Astrocyte (in vitro differentiated cells and primary cell): ENCODE measurements around the gene SCAPER. TPM values are rescaled to one million over a fixed set of nuclear protein-coding genes. Genes with fewer than 3 reads are reported as not detected.

Source experiments
- DNase-seq: peaks from one replicate; pipeline ENCODE4 v3.0.0-alpha.2; 2010; ENCODE audit warnings: low read depth
- FAIRE-seq: peaks from 2 replicates; lab custom pipeline; 2011; peaks lifted over from hg19 to GRCh38; lab: Jason Lieb, UNC
- H2AFZ ChIP-seq: 2 replicates; pipeline ENCODE4 v1.6.0; 2012; ENCODE audit warnings: low read depth, low read length, inconsistent platforms
- H3K27ac ChIP-seq: 2 replicates; pipeline ENCODE4 v1.5.1; 2011; ENCODE audit warnings: low read depth, low read length, inconsistent platforms
- H3K27me3 ChIP-seq: 2 replicates; pipeline ENCODE4 v1.6.0; 2011; ENCODE audit warnings: low read length, inconsistent platforms; ENCODE audit not compliant: insufficient read depth
- H3K36me3 ChIP-seq: 2 replicates; pipeline ENCODE4 v1.5.1; 2011; ENCODE audit warnings: low read length, inconsistent platforms; ENCODE audit not compliant: insufficient read depth
- H3K4me1 ChIP-seq: 2 replicates; pipeline ENCODE4 v1.5.1; 2011; ENCODE audit warnings: low read length, inconsistent platforms; ENCODE audit not compliant: insufficient read depth
- H3K4me2 ChIP-seq: 2 replicates; pipeline ENCODE4 v1.6.0; 2012; ENCODE audit warnings: low read length, inconsistent platforms
- H3K4me3 ChIP-seq: 2 replicates; pipeline ENCODE4 v1.5.1; 2011; ENCODE audit warnings: low read depth, mild to moderate bottlenecking, low read length, inconsistent platforms; ENCODE audit not compliant: insufficient read depth
- H3K79me2 ChIP-seq: 2 replicates; pipeline ENCODE4 v1.6.0; 2012; ENCODE audit warnings: mild to moderate bottlenecking, low read length, inconsistent platforms; ENCODE audit not compliant: insufficient read depth
- H3K9ac ChIP-seq: 2 replicates; pipeline ENCODE4 v1.6.0; 2012; ENCODE audit warnings: mild to moderate bottlenecking, low read length, inconsistent platforms
- H3K9me3 ChIP-seq: 2 replicates; pipeline ENCODE4 v1.5.1; 2012; ENCODE audit warnings: low read depth, mild to moderate bottlenecking, low read length, inconsistent platforms; ENCODE audit not compliant: insufficient read depth
- H4K20me1 ChIP-seq: 2 replicates; pipeline ENCODE4 v1.6.0; 2012; ENCODE audit warnings: low read length, inconsistent platforms; ENCODE audit not compliant: insufficient read depth
- H3K27ac Mint-ChIP-seq: one replicate; pipeline ENCODE4 v1.8.0; 2021; ENCODE audit warnings: mild to moderate bottlenecking, mixed read lengths; ENCODE audit not compliant: unreplicated experiment
- H3K27me3 Mint-ChIP-seq: one replicate; pipeline ENCODE4 v1.8.0; 2021; ENCODE audit warnings: low read depth, mixed read lengths; ENCODE audit not compliant: unreplicated experiment
- H3K36me3 Mint-ChIP-seq: one replicate; pipeline ENCODE4 v1.8.0; 2021; ENCODE audit warnings: low read depth, mixed read lengths; ENCODE audit not compliant: unreplicated experiment
- H3K4me1 Mint-ChIP-seq: one replicate; pipeline ENCODE4 v1.8.0; 2021; ENCODE audit warnings: low read depth, mixed read lengths; ENCODE audit not compliant: unreplicated experiment
- H3K4me3 Mint-ChIP-seq: one replicate; pipeline ENCODE4 v1.8.0; 2021; ENCODE audit warnings: mild to moderate bottlenecking, moderate library complexity, mixed read lengths; ENCODE audit not compliant: unreplicated experiment
- H3K9me3 Mint-ChIP-seq: one replicate; pipeline ENCODE4 v1.8.0; 2021; ENCODE audit warnings: mild to moderate bottlenecking, mixed read lengths; ENCODE audit not compliant: unreplicated experiment
- EZH2 ChIP-seq: IDR thresholded peaks from 2 replicates; pipeline ENCODE4 v1.6.1; 2012; ENCODE audit warnings: mild to moderate bottlenecking, low read length, inconsistent platforms; ENCODE audit not compliant: insufficient read depth
- total RNA-seq: library from RNA; stranded (reverse); gene quantifications from 2 replicates; pipeline ENCODE4 v1.2.1, GENCODE V29; 2021
- TF ChIP-seq, protein P1 (sequence below): IDR thresholded peaks from 2 replicates; pipeline ENCODE4 v1.5.1; 2011; ENCODE audit warnings: low read depth, mild to moderate bottlenecking, inconsistent platforms, low read length, moderate library complexity; ENCODE audit not compliant: insufficient read depth

Gene SCAPER
- total RNA-seq, 1 donor from 2014 or later: 8.6 TPM

DNA sequence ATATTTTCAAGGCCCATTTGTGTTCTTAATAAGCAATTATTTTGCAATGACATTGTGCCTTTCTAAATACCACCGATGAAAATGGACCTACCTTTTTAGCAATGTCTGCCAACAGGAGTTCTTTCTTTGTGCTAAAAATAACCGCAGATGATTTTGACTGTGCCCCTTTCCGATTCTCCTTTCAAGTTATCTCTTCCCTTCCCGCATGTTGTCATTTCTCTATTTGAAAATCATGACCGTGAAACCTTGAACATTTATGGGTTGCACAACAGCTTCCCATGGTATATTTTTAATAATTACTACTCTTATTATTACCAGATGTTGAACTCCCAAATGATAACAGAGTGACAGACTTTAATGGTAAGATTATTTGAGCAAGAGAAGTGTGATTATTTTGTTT, 583.5 kb downstream of the SCAPER start:
- peaks cover 49% of the 10 kb centered on the region for H3K27me3 ChIP-seq
- no peaks in the 10 kb centered on the region for H3K9me3 Mint-ChIP-seq
- no peak overlapping the region for H3K27ac Mint-ChIP-seq
- H3K79me2 ChIP-seq: no peaks in the 10 kb centered on the region
- H3K4me2 ChIP-seq: no peak overlapping the region
- no peaks in the 10 kb centered on the region for H3K36me3 Mint-ChIP-seq
- H3K4me1 Mint-ChIP-seq: no peaks in the 10 kb centered on the region
- H3K4me3 Mint-ChIP-seq: no peak overlapping the region
- H3K9ac ChIP-seq: no peak overlapping the region
- FAIRE-seq (no peak), DNase-seq (no peak)
- H3K4me1 ChIP-seq: no peaks in the 10 kb centered on the region
- H3K4me3 ChIP-seq: no peak overlapping the region
- no peaks in the 10 kb centered on the region for H4K20me1 ChIP-seq
- H3K36me3 ChIP-seq: no peaks in the 10 kb centered on the region
- H3K27me3 Mint-ChIP-seq: peaks cover 16% of the 10 kb centered on the region
- H3K27ac ChIP-seq: no peak overlapping the region
- H3K9me3 ChIP-seq: no peaks in the 10 kb centered on the region
- no peak for TF ChIP-seq EZH2
- TF ChIP-seq, protein P1, sequence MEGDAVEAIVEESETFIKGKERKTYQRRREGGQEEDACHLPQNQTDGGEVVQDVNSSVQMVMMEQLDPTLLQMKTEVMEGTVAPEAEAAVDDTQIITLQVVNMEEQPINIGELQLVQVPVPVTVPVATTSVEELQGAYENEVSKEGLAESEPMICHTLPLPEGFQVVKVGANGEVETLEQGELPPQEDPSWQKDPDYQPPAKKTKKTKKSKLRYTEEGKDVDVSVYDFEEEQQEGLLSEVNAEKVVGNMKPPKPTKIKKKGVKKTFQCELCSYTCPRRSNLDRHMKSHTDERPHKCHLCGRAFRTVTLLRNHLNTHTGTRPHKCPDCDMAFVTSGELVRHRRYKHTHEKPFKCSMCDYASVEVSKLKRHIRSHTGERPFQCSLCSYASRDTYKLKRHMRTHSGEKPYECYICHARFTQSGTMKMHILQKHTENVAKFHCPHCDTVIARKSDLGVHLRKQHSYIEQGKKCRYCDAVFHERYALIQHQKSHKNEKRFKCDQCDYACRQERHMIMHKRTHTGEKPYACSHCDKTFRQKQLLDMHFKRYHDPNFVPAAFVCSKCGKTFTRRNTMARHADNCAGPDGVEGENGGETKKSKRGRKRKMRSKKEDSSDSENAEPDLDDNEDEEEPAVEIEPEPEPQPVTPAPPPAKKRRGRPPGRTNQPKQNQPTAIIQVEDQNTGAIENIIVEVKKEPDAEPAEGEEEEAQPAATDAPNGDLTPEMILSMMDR: no peak
- no peak overlapping the region for H2AFZ ChIP-seq

DNA sequence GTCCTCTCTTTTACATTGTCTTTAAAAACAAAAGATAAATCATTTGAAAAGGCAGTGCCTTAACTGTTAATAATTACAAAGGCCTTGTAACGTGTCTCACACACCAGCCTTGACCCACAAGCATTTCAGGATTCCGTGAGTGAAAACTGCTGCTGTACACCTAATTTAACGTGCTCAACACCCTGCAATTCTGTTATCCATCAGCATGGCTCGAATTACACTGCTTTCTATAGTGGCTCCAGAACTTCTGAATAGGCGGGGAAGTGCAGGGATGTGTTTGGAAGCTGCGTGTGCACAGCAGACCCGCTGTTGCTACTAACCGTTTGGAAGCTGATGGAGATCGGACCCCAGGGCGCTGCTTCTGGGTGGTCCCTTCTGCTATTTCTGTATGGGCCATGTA, 584.0 kb downstream of the SCAPER start:
- H3K9me3 Mint-ChIP-seq: no peaks in the 10 kb centered on the region
- Histone ChIP-seq H2AFZ (no peak overlapping the region), H3K9ac (no peak overlapping the region), H3K79me2 (no peaks in the 10 kb centered on the region), H3K4me2 (no peak overlapping the region), H3K4me3 (no peak overlapping the region), H3K36me3 (no peaks in the 10 kb centered on the region), H3K27me3 (peaks cover 48% of the 10 kb centered on the region), H3K4me1 (no peaks in the 10 kb centered on the region), H3K9me3 (no peaks in the 10 kb centered on the region), H3K27ac (no peak overlapping the region), H4K20me1 (no peaks in the 10 kb centered on the region)
- no peak overlapping the region for H3K27ac Mint-ChIP-seq
- no peak for FAIRE-seq
- no peaks in the 10 kb centered on the region for H3K4me1 Mint-ChIP-seq
- DNase-seq: no peak
- H3K36me3 Mint-ChIP-seq: no peaks in the 10 kb centered on the region
- H3K4me3 Mint-ChIP-seq: no peak overlapping the region
- no peak for TF ChIP-seq EZH2
- TF ChIP-seq, protein P1: no peak
- peaks cover 16% of the 10 kb centered on the region for H3K27me3 Mint-ChIP-seq

DNA sequence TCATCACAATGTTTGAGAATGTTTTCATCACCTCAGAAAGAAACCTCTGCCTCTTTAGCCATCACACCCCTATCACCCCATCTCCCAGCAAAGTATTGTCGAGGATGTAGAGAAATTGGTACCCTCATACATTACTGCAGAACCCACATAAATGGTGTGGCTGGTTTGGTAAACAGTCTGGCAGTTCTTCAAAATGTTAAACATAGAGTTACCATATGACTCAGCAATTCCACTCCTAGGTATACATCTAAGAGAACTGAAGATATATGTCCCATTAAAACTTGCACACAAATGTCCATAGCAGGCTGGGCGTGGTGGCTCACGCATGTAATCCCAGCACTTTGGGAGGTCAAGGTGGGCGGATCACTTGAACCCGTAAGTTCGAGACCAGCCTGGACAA, 585.1 kb downstream of the SCAPER start:
- Mint-ChIP-seq H3K27ac (no peak overlapping the region), H3K4me1 (no peaks in the 10 kb centered on the region), H3K9me3 (no peaks in the 10 kb centered on the region), H3K4me3 (no peak overlapping the region), H3K27me3 (peaks cover 16% of the 10 kb centered on the region), H3K36me3 (no peaks in the 10 kb centered on the region)
- no peak overlapping the region for H2AFZ ChIP-seq
- FAIRE-seq (no peak), DNase-seq (no peak)
- no peak overlapping the region for H3K9ac ChIP-seq
- no peaks in the 10 kb centered on the region for H3K9me3 ChIP-seq
- no peaks in the 10 kb centered on the region for H4K20me1 ChIP-seq
- no peaks in the 10 kb centered on the region for H3K4me1 ChIP-seq
- no peak overlapping the region for H3K4me2 ChIP-seq
- H3K27ac ChIP-seq: no peak overlapping the region
- H3K4me3 ChIP-seq: no peak overlapping the region
- no peaks in the 10 kb centered on the region for H3K79me2 ChIP-seq
- H3K36me3 ChIP-seq: no peaks in the 10 kb centered on the region
- peaks cover 36% of the 10 kb centered on the region for H3K27me3 ChIP-seq
- no peak for TF ChIP-seq EZH2
- TF ChIP-seq, protein P1: no peak
